ENCODE results near the gene LYSMD2.

DNA sequence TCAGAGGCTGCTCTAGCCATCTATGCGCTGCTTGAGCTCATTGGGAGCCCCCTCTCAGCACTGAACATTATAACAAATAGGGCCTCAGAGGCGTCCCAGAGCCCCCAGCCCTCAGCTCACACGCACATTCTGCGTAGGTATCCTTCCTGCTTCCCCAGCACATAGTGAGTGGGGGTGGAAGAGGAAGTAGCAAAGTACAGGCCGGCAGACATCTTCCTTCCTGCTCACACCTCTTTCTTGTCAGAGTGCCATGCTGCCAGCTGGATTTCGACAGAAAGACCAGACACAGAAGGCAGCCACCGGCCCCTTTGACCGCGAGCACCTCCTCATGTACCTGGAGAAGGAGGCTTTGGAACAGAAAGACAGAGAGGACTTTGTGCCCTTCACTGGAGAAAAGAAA lies 30.6 kb upstream of the LYSMD2 start:
- TF ChIP-seq, protein P1, sequence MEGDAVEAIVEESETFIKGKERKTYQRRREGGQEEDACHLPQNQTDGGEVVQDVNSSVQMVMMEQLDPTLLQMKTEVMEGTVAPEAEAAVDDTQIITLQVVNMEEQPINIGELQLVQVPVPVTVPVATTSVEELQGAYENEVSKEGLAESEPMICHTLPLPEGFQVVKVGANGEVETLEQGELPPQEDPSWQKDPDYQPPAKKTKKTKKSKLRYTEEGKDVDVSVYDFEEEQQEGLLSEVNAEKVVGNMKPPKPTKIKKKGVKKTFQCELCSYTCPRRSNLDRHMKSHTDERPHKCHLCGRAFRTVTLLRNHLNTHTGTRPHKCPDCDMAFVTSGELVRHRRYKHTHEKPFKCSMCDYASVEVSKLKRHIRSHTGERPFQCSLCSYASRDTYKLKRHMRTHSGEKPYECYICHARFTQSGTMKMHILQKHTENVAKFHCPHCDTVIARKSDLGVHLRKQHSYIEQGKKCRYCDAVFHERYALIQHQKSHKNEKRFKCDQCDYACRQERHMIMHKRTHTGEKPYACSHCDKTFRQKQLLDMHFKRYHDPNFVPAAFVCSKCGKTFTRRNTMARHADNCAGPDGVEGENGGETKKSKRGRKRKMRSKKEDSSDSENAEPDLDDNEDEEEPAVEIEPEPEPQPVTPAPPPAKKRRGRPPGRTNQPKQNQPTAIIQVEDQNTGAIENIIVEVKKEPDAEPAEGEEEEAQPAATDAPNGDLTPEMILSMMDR (IDR thresholded peaks at IDR 0.05), result no peak
- TF ChIP-seq POLR2A (IDR thresholded peaks at IDR 0.05), result no peak

Data from heart left ventricle (tissue), 13 donors.